T-helper 2 cell (primary cell): ENCODE results near the gene SNRNP48.

Experiments used
- DNase-seq, 5 experiments: peaks; one replicate each; pipeline versions ENCODE4 v3.0.0 to v3.0.0-alpha.2; 2012 to 2022
- total RNA-seq, 2 donors: gene quantifications; one replicate each; lab custom pipeline; 2026; lab: John Stamatoyannopoulos, UW

SNRNP48 gene, protein sequence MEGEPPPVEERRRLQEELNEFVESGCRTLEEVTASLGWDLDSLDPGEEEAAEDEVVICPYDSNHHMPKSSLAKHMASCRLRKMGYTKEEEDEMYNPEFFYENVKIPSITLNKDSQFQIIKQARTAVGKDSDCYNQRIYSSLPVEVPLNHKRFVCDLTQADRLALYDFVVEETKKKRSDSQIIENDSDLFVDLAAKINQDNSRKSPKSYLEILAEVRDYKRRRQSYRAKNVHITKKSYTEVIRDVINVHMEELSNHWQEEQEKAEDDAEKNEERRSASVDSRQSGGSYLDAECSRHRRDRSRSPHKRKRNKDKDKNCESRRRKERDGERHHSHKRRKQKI
- total RNA-seq: 14.7 to 23.6 reads per million in 2 donors

DNA sequence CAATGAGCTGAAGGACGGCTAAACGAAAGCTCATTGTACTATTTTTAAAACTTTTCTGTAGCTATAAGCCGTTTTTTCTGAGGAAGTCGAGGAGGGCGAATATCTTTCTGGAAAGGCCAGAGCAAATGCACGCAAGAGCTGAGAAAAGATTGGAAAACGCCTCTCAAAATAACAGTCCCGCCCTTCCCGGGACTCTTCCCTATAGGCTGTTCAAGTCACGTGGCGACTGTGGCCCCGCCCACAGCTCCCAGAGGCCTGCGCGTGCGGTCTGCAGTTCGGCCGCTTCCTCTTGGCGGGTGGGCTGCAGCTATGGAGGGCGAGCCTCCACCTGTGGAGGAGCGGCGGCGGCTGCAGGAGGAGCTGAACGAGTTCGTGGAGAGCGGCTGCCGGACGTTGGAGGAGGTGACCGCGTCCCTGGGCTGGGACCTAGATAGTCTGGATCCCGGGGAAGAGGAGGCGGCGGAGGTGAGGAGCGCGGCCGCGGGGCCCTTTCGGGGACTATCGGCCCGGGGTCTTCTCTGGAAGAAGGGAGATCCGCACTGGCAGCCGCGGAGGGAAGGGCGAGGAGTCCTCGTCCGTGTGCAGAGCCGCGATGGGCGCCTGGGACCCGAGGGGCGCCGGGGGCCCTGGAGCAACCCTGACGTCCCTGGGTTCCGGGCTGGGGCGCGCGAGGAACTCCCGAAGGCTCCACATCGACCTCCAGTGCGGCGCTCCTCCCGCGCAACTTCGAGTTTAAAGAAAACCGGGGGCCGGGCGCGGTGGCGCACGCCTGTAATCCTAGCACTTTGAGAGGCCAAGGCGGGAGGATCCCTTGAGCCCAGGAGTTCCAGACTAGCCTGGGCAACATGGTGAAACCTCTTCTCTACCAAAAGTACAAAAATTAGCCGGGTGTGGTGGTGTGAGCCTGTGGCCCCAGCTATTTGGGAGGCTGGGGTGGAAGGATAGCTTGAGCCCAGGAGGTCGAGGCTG, at the start of gene SNRNP48:
TSS of gene SNRNP48 (plus strand) at position 250 of the 969 bp plus-strand sequence. CDS start at position 310, 60 bp downstream.
- DNase-seq: peak; percentile 79 to 90 (median 84)

DNA sequence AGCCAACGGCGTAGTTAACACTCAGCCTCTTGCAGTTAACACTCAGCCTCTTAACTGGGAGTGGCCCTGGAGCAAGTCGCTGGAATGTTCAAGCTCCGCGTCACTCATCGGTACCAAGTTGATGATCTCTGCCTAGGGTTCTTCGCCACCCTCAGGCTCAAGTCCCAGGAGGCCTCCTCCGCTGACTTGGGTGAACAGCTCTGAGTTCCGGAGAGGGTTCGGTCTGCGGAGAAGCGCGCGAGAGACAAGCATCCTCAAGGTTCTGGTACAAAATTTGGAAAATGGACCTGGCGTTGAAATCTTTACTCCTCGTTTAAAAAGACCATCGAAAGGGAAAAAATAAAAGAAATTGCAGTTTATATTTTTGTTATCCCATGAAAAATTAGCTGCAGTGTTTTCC, 49.4 kb upstream of the SNRNP48 start:
- DNase-seq: no peak

DNA sequence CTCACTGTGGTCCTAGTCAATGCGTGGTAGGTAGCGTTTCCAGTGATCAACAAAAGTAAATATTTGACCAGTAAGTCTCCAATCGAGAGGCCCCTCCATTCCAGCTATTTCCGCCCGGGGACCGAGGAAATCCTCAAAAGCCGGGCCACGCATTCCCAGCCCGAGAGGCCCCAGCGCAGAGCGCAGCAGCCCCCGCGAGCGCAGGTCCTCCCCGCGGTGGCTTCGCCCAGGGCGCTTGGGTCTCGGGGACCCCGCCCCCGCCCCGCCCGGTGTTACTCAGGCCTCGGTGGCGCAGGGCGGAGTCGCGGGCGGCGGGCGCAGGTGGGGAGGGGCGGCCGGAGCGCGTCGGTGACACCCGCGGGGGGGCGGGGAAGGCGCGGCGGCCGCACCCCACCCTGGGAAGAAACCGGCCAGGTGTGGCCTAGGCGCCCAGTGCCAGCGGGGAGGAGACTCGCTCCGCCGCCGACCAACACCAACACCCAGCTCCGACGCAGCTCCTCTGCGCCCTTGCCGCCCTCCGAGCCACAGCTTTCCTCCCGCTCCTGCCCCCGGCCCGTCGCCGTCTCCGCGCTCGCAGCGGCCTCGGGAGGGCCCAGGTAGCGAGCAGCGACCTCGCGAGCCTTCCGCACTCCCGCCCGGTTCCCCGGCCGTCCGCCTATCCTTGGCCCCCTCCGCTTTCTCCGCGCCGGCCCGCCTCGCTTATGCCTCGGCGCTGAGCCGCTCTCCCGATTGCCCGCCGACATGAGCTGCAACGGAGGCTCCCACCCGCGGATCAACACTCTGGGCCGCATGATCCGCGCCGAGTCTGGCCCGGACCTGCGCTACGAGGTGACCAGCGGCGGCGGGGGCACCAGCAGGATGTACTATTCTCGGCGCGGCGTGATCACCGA, 48.6 kb upstream of the SNRNP48 start, which contains the start of gene DSP:
TSS of gene DSP (plus strand) at position 497 of the 890 bp plus-strand sequence. CDS start at position 742, 245 bp downstream.
- peak in 1 of 5 experiments; percentile 24 for DNase-seq

DNA sequence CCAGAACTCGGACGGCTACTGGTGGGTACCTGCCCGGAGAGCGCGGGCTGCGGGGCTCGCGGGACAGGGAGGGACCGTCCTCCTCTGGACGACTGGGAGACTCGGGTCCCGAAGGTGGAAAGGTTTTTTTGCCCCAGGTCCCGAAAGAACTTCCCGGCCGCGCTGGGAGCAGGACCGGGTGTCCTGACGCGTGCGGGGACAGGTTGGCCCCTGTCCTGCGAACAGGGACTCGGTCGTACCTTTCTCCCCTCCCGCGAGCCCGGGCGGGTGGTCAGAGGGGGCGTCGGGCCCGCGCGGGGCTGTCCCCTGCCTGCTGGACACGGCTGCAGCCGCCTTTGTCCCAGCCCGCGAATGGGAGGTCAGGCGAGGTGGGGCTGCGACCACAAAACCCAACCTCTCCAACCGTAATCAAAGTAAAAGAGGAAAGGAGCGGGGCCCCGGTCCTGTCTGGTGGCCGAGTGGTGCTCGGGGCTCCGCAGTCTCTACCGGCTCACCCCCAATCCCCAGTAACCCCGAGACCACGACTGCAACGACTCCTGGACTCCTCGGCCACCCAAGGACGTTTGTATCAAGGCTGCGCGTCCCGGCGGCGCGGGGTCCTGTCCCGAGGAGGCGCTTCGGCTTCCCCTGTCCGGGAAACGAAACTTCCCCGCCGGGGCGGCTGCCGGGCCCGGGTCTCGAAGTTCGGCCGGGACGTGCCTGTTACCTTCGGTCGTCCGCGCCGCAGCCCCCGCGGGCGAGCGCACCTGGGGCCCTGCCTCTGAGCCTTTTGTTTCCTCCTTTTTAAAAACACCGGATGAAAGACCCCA, 47.7 kb upstream of the SNRNP48 start:
- DNase-seq: no peak

DNA sequence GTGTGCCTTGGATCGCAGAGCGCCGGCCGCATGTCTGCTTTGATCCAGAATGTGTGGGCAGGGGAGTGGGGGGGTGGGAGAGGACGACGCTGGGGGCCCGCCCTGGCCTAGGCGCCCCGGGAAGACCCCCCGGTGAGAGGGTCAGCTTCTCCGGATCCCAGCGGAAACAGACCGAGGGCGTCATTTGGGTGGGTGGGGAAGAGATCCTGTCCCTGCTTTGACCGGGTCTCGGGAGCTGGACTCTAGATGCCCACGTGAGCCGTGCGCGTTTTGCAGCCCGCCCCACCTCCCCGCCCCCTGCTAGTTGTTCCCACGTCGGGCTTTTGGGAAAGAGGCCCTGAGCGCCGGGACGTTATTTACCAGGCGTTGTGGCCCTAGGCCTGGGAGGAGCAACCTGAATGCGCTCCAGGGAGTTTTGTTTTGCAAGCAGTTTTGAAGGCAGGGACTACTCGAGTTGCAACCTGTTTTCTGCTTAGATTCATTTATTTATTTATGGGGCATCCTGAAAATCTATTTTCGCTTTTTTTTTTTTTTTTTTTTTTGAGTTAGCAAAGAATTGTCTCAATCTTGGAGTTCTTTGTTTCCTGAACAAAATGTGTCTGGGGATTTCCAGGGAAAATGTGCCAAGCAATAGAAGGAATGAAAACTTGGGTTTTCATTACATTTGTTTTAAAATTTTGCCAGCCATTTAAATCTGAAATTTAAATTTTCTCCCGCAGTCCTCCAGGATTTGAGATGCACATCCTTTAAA, 46.9 kb upstream of the SNRNP48 start:
- no peak for DNase-seq

DNA sequence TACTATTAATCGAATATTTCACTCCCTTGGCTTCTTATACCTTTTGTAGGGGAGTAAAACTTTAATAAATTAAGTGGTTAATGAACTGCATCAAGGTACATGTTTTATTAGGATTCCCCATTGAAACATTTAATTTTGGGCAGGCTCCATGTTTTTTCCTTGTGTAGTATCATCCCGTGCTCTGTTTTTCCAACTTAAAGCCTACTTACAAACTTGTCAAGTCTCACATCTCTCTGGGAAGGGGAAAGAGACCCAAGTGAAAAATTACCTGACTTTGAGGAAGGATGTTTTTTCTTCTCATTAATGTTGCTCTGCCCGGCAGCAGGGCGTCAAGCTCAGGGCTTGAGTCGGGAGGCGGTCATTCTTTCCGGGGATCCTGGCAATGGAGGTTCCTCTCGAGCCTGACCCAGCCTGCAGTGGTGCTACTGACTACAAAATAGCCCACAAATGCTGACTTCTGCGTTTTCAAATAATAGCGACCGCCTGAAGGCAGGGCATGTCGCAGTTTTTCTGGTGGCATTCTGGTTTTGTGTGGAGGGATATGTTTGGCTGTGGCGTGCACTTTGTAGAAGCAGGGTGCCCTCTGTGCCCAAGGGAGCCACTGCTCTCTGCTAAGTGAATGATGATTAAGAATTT, 46.1 kb upstream of the SNRNP48 start:
- DNase-seq: no peak

DNA sequence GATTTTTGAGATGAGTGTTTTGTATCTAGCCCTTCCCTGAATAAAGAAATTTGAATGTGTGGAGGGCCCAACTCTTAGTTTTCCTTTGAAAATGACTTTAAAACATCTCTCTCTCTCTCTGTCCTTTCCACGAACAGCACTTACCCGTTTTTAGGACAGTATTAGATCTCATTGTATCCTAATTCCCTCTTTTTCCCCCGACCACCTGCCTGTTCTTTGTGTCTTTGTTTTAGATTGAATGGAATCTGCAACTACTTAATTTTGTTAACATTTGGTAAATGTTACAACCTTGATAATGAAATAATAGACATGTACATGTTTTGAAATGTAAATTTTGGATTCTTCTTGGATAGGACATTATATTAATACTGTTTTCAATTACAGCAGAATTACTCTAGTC, 45.4 kb upstream of the SNRNP48 start:
- DNase-seq: no peak

DNA sequence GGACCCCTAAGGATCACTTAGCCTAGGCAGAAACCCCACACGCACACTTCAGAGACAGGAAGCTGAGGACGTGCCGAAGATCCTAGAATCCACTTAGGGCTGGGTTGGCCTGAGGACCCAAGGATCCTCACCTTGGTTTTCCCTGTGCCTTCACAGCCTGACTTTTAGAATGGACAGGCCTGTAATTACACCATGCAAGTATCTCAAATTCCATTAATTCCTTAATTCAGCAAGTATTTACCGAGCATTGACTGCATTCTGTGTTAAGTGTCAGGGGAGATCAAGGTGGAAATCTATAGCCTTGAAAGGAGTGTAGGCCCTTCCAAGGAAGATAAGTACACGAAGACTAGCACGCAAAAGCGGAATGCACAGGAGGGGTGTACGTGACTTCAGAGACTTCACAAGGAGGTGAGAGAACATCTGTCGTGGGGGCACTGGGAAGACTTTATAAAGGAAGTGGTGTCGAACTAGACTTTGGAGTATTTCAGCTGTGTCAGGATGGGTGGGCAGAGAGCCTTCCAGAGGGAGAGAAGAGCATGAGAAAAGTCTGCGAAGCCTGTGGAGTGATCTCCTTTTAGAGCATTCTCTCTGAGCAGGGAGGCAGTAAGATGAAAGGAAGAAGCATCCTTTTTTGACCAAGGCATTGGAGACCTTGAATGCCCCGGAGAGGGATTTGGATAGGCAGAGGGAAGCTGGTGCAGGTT, 44.5 kb upstream of the SNRNP48 start:
- DNase-seq: no peak

DNA sequence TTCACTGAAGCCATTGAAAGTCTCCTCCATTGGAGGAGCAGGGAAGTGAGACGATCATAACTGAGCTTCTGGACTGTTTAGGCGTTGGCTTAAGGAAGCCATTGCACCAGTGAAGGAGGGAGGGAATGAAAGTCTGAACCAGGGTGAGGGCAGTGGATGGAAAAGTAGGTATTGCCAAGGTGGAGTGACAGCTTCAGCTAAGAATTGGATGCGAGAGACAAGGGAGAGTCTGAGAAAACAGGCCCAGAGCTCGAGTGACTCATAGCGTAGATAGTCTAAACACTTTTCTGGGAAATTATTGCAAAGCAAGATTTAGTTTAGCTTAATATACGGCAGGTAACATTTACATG, 44.0 kb upstream of the SNRNP48 start:
- DNase-seq: no peak

DNA sequence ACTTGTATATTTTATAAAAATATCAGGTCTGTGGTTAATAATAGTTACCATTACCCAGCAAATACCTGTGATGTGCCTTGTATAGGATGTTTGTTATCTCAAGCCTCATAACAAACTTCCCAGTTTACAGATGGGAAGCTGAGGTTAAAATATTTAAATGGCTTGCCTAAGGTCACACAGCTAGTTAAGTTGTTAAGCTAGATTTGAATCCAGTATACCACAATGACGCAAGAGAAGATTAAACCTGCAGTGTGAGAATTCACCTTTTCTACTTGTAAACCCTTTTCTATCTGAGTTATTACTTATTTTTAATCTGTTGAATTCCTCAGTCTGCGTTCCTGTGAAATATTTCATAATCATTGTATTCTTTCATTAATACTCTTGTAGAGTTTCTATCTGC, 43.6 kb upstream of the SNRNP48 start:
- DNase-seq: no peak

DNA sequence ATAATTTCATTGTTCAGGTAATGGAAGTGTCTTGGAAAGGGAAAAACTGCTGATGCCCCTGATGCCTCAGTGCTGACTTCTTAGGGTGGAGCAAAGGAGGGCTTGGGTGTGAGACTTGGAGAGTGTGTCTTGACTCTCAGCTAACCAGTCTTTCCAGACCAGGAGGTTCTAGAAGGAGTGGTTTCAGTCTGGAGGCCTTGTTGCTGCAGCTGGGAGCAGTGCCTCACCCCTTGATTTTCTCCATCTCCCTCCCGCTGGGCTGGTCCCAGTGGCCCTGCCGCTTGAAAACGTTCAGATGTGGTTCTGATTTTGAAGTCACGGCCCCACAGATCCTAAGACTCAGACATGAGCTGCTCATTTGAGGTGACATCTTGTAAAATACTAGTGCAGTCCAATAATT, 43.1 kb upstream of the SNRNP48 start:
- DNase-seq: no peak

DNA sequence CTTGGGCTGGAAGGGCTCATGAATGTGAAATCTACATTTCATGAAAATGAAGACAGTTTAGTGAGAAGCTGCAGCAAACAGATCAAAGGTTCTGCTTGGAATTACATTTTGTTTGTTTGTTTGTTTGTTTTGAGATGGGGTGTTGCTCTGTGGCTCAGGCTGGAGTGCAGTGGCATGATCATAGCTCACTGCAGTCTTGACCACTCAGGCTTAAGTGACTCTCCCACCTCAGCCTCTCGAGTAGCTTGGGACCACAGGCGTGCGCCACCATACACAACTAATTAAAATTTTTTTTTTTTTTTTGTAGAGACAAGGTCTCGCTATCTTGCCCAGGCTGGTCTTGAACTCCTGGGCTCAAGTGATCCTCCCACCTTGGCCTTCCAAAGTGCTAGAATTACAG, 42.7 kb upstream of the SNRNP48 start:
- DNase-seq: no peak

DNA sequence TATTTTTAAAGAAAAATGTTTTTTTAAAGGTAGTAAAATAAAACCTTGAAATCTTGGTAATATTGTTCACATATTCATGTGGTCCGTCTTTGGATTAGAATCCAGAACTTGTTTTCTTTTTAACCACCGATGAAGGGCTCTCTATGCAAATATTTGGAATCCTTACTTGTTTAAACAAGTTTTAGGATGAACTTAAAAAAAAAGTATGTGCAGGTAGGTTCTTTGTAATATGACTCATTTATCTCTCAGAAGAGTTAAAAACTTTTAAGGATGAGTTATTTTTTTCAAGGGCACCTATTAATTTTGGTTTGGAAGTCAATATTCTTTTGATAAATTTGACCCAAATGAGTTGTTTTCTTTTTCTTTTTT, 39.6 kb upstream of the SNRNP48 start:
- DNase-seq: no peak

DNA sequence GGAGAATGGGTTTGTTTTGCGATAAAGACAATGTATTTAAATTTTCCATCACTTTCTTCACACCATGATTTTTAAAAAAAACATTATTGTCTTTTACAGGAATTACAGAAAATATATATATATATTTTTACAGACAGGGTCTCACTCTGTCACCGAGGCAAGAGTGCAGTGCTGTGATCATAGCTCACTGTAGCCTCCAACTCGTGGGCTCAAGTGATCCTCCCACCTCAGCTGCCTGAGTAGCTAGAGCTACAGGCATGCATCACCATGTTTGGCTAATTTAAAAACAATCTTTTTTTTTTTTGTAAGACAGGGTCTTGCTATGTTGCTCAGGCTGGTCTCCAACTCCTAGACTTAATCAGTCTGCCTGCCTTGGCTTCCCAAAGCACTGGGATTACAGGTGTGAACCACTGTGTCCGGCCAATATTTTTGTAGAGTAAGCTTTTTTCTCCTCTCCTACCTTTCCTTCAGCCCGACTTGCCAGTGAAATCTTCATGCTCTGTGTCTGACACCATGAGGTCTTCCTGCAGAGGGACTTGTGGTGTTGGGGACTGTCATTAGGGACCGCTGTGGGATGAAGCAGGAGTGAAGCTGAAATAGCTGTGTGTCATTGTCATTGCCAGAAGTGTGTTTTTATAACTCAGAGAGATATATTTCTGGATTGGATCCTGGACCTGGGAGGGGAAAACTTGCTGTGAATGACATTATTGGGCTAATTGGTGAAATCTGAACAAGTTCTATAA, 35.3 kb upstream of the SNRNP48 start:
- DNase-seq: no peak

DNA sequence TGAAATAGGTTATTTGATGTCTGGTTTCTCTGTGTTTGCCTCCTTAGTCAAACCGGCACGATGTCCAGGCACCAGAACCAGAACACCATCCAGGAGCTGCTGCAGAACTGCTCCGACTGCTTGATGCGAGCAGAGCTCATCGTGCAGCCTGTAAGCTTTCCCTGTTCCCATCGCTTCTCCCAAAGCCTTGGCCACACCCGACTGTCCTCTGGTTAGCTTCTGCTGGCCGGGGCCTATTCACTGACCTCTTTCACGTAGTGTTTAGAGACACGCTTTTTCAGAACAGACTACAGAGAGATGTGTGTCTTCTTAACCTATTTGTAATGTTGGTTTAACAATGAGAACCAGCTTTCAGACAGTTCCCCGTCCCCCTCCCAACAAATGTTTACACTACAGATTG, 34.3 kb upstream of the SNRNP48 start:
- DNase-seq: no peak

DNA sequence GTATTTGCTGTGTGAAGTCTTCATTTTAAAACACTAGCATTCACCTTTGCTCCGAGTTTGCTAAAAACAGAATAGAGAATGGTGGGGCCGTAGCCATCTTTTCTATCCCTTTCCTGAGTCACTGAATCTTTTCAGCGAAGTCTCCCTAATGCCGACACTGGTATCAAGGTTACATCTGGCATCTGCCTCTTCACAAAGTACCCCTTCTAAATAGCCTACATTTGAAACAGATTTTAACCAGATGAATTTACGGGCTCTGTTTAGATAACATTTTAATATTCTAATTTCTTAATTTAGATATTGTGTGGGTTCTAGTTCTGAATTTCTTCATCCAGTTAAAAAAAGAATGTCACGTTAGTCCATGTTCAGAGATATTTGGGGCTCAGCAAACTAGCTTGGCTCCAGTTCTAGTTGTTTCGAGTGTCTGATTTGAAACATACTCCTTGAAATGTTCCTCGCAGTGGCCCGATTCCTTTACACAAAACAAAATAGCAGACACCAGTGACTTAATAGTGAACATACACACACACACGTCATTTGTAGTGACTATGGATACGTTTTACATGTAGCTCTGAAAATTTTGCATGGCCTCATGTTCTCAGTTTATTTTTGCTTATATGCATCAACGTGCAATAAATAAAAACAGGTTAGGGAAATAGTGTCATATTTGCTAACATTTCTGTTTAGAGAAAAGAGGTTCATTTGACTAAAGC, 33.4 kb upstream of the SNRNP48 start:
- DNase-seq: no peak

DNA sequence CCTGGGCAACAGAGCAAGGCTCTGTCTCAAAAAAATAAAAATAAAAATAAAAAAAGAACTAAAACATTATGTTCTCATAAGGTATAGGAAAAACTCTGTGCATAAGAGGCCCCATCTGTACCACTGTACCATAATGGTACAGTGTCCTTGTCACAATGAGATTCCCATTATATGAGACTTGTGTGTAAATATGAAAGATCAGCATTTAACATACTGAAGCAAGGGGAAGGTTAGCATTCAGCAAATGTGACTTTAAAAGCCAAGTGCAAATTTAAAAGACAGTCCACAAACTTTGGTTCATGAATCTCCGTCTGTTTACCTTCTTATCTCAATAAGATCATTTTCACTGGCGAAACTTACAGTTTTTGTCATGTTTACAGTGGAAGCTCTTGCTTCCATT, 32.3 kb upstream of the SNRNP48 start:
- DNase-seq: no peak

DNA sequence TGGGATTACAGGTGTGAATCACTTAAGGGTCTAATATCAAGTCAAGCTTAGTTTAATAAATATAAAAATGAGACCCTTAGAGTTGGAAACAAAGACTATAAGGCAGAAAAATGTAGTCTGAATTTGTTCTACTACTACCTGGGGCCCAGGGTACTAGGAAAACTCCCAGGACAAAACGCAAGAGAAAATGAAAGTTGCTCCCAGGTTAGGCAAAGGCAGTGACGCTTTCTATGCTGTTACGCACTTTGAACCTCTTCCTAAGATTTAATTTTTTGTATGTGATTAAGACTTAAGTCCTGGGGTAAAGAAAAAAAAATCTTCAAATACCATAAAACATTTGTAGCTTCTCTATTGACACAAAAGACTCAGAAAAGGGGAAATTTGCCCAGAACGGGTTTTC, 31.2 kb upstream of the SNRNP48 start:
- DNase-seq: no peak
